Measurements from ENCODE around the gene MRPL11. TPM values are rescaled to one million over a fixed set of nuclear protein-coding genes. Genes with fewer than 3 reads are reported as not detected.

The MRPL11 gene
- total and polyA plus RNA-seq, 2 donors (not counting 1 experiment from before 2014, with no cell fraction given), result 25.5 to 26.7 TPM

GRCh38 chr11:66465373-66466224 lies 27.0 kb upstream of the MRPL11 start:
- Histone ChIP-seq H3K27ac (ENCODE audit: low read length in 2 of 2) (peak overlapping the region; percentile 81 to 84), H3K4me2 (replicated peaks; ENCODE audit: low read depth, low read length, poor library complexity, severe bottlenecking) (peak overlapping the region; percentile 86), H3K9ac (ENCODE audit: low read length) (peak overlapping the region; percentile 73), H3K27me3 (replicated peaks in 1 of 4; ENCODE audit: control extremely low read depth in 1 of 4, control insufficient read depth in 3 of 4, insufficient read depth in 4 of 4, low read length in 3 of 4) (no peaks in the 10 kb centered on the region), H3K9me3 (ENCODE audit: control extremely low read depth in 1 of 3, control insufficient read depth in 2 of 3, insufficient read depth in 1 of 3, low read length in 2 of 3) (peaks cover 0 to 4% (median 0%) of the 10 kb centered on the region in 3 donors), H2AFZ (ENCODE audit: insufficient read depth, low read depth, low read length, poor library complexity, severe bottlenecking) (peak overlapping the region; percentile 80), H3K4me3 (ENCODE audit: control extremely low read depth in 1 of 5, extremely low read depth in 1 of 5, insufficient read depth in 1 of 5, low read depth in 2 of 5, low read length in 4 of 5) (peak overlapping the region in 4 of 5 experiments; percentile 63 to 82 (median 73)), H3K4me1 (ENCODE audit: control insufficient read depth in 2 of 2, insufficient read depth in 2 of 2, low read length in 2 of 2) (peaks cover 35 to 40% of the 10 kb centered on the region in 2 donors), H3K79me2 (ENCODE audit: control insufficient read depth, insufficient read depth, low read length) (peaks cover 4% of the 10 kb centered on the region), H3K36me3 (replicated peaks in 1 of 2; ENCODE audit: control extremely low read depth in 1 of 2, control insufficient read depth in 1 of 2, extremely low read depth in 1 of 2, insufficient read depth in 2 of 2, low read length in 1 of 2) (no peaks in the 10 kb centered on the region), H4K20me1 (ENCODE audit: control insufficient read depth, insufficient read depth, low read length, poor library complexity, severe bottlenecking) (no peaks in the 10 kb centered on the region)
- peak; percentile 51 for DNase-seq
- TF ChIP-seq EZH2 (IDR thresholded peaks at IDR 0.05; ENCODE audit: borderline replicate concordance, insufficient read depth, low read depth, low read length, poor library complexity, severe bottlenecking), result no peak
- TF ChIP-seq, protein P1, sequence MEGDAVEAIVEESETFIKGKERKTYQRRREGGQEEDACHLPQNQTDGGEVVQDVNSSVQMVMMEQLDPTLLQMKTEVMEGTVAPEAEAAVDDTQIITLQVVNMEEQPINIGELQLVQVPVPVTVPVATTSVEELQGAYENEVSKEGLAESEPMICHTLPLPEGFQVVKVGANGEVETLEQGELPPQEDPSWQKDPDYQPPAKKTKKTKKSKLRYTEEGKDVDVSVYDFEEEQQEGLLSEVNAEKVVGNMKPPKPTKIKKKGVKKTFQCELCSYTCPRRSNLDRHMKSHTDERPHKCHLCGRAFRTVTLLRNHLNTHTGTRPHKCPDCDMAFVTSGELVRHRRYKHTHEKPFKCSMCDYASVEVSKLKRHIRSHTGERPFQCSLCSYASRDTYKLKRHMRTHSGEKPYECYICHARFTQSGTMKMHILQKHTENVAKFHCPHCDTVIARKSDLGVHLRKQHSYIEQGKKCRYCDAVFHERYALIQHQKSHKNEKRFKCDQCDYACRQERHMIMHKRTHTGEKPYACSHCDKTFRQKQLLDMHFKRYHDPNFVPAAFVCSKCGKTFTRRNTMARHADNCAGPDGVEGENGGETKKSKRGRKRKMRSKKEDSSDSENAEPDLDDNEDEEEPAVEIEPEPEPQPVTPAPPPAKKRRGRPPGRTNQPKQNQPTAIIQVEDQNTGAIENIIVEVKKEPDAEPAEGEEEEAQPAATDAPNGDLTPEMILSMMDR (IDR thresholded peaks at IDR 0.05), result no peak
- Mint-ChIP-seq H3K27me3 (no peaks in the 10 kb centered on the region), H3K27ac (peak overlapping the region; percentile 89), H3K4me3 (peak overlapping the region; percentile 95), H3K9me3 (ENCODE audit: insufficient read depth) (peaks cover 3% of the 10 kb centered on the region), H3K4me1 (peaks cover 36% of the 10 kb centered on the region)
- no peak for ATAC-seq (ENCODE audit: low read depth)
- ChIA-PET CTCF (interaction anchor here (1.0 to 5.8 kb wide), 7 partner anchors 14 to 153 kb away, joined by 3 to 41 read pairs (median 4); partner anchors contain the start of genes DPP3 and MRPL11), POLR2A (interaction anchor here (1.3 to 2.6 kb wide), 5 partner anchors 7 to 213 kb away, joined by 4 to 18 read pairs (median 8); partner anchors contain the start of genes BBS1, DPP3, MRPL11 and RBM4B)
- WGBS (ENCODE audit: insufficient coverage), result 19% methylated on average over 13 of the region's 19 CpGs
- intact Hi-C loops (cut with micrococcal nuclease), result loop anchor here (1.0 to 5.0 kb wide), 8 partner anchors 15 to 279 kb away; partner anchors contain the start of genes ACTN3, BBS1, DPP3 and RBM4B
